Activated CD8-positive, alpha-beta memory T cell treated with anti-CD3 and anti-CD28 coated beads, Interleukin-2, amount 50 U/mL, for 1 hour (primary cell): ENCODE results near the gene SPON2.
"Not testable (repeated sequence)": the region's sequence is repeated elsewhere in the genome, so short reads cannot be mapped to it uniquely, and the experiment has no call there.

Source experiments
- DNase-seq: peaks from one replicate; pipeline ENCODE4 v3.0.0-alpha.2; 2020; ENCODE audit errors: extremely low read depth

The SPON2 gene

DNA sequence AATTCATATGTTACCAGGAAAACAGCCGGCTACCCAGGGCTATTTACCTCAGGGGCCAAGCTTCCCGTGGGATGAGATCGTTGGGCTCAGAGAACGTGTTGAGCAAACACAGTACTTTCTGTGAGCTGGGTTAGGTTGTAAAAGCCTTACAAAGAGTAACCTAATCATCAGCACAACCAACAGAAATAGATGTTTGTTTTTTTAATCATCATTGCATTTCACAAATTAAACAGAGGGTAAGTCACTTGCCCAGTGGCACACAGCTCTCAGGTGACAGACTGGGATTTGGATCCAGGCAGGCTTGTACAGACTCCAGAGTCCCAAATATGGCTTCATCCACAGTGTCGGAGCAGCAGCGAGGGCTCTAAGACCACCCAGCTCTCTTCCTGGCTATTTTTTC, 20.1 kb downstream of the SPON2 start:
- DNase-seq: no peak

DNA sequence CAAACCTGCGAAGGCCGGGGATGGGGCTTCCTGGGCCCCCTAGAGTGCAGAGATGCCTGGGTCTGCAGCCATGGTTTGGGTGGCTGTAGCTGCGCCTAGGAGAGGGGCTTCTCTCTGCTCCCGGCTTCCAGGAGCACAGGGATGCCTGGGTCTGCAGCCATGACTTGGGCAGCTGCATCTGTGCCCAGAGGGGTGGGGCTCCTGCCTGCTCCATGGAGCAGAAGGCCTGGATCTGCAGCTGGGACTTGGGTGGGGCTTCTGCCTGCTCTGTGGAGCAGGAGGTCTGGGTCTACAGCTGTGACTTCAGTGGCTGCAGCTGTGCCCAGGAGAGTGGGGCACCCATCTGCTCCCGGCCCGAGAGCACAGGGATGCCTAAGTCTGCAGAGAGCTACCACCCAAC, 20.8 kb downstream of the SPON2 start:
- no peak for DNase-seq

DNA sequence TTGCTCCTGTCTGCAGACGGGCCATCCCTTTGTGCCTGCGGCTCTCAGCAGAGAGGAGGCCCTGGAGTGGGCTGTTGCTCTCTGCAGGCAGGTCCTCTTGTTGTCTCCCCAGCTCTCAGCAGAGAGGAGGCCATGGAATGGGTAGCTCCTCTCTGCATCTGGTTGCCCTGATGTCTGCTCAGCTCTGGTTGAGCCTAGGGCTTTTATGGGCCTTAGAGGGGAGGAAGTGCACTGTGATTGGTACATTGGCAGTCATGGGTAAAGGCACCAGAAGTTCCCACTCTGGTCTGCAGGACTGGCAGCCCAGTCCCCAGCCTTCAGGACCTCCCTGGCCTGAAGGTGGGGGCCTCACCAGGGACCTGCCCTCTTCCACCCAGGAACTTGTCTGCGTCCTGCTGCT, 21.5 kb downstream of the SPON2 start:
- DNase-seq: no peak

DNA sequence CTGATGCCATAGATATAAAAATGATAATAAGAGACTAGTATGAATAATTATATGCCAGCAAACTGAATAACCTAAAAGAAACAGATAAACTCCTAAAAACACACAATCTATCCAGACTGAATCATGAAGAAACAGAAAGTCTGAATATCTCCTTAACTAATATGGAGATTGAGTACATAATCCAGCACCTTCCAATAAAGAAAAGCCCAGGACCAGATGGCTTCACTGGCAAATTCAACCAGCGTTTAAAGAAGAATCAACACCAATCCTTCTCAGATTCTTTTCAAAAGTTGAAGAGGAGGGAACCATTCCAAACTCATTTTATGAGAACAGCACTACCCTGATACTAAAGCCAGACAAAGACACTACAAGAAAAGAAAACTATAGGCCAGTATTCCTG, 32.5 kb downstream of the SPON2 start:
- DNase-seq: no peak

DNA sequence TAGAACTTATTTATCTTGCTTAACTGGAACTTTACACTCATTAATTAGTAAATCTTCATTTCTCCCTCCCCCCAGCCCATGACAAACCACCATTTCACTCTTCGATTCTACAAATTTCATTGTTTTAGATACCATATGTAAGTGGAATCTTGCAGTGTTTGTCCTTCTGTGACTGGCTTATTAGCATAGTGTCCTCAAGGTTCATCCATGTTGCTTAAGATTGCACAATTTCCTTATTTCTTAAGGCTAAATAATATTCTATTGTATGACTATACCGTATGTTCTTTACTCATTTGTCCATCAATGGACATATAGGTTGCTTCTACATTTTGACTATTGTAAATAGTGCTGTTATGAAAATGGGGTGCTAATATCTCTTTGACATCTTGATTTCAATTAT, 34.5 kb downstream of the SPON2 start:
- no peak for DNase-seq

DNA sequence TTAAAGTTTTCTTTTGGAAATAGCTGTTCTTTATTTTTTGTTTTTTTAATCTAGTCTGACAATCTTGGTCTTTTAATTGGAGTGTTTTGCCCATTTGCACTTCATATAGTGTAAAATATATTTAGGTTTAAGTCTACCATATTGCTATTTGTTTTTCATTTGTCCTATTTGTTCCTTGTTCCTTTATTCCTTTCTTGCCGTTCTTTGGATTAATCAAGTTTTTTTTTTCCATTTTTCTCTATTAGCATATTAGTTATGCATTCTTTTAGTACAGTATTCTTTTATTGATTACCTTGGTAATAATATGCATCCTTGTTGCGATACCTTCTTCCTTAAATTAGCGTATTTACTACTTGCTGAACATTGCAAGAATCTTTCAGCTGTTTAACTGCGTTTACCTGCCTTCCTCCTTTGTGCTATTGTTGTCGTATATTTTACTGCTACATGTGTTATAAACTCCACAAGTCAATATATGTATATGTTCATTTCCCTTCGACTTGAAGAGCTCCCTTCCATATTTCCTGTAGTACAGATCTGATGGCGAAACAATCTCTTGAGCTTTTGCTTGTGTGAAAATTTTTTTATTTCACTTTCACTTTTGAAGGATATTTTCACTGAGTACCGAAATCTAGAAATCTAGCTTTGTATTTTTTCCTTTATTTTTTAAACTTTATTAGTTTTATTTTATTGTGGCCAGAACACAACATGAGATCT, 35.2 kb downstream of the SPON2 start:
- no peak for DNase-seq

DNA sequence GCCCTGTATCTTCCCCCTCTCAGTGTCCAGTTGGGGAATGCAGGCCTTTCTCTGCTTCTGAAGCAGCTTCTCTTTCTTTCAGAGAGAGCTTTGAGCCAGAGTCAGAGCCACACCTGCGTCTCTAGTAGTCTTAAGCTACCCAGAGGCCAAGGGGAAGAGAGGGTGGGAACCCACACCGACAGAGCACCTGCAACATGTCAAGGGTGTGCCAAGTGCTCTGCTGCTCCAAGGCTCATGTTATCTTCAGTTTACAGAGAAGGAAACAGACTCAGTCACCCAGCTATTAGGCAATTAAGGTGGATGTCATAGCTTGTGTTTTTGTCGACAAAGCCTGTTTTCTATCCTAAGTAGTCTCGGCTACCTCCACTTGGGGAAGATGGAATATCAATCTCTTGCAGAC, 36.3 kb downstream of the SPON2 start:
- DNase-seq: no peak

DNA sequence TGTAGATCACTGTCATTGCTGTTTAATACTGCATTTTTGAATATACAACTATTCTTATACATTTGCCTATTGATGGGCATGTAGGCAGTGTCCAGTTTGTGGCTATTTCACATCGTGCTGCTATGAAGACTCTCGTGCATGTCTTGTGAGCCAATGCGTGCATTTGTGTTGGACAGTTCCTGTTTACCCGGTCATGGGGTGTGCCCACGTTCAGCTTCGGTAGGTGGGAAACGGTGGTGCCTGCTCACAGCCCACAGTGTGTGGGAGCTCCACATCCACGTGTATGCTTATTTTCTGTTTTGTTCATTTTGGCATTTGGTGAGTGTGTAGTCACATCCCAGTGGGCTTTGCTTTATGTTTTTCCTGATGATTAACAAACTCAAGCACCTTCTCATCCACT, 39.4 kb downstream of the SPON2 start:
- no peak for DNase-seq

DNA sequence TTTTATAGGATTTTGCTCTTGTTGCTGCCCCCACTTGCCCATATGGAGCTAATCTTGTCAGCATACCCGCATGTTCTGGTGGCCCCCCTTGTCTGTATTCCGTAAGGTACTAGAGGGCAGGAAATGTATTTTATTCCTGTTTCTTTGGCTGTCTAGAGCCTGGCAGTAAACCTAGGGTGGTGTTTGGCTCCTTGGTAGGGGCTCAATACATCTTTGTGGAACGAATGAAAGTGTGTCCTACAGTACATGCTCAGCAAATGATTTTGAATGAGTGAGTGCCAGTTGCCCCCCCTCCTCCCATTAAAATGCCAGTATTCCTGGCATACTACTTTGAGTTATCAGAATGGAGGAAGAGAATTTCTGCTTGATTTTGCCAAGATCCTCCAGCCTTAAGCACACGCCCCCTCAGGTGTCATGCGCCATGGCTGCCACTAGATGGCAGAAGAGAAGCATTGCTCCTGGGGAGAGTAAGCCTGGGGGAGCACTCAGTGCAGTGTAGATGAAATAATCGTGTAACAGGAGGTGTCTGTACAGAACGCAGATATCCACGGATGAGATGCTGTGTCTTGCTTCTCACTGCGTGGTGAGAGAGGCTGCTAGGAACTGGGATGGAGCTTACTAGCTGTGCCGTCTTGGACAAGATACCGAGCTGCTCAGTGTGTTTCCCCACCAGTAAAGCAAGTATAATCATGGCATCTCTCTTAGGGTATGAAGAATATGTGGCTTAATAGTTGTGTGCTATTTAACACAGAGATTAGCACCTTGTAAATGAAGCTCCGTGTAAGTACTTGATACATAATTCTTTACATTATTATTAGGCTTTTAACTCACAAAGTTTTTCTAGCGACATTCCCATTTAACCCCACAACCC, 41.8 kb downstream of the SPON2 start:
- peak; percentile 23 for DNase-seq

DNA sequence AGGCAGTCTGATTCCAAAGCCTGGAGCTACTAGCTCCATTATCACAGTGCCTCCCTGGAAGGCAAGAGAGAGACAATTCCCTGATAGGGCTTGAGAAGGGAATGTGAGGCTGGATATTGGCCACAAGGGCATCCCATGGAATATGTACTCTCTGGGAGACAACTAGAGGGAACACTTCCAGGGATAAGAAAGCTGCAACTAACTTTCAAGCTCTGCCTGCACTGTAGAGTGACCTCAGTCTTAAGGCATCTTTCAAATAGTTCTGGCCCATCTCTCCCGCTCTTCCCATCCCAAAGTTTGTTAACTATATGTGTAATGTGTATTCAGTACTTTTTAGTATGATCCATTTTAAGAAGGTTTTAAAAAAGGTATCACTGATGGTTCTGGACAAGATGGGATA, 45.9 kb downstream of the SPON2 start:
- no peak for DNase-seq

DNA sequence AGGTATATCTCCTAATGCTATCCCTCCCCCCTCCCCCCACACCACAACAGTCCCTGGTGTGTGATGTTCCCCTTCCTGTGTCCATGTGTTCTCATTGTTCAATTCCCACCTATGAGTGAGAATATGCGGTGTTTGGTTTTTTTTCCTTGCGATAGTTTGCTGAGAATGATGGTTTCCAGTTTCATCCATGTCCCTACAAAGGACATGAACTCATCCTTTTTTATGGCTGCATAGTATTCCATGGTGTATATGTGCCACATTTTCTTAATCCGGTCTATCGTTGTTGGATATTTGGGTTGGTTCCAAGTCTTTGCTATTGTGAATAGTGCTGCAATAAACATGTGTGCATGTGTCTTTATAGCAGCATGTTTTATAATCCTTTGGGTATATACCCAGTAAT, 46.9 kb downstream of the SPON2 start:
- not testable (repeated sequence) for DNase-seq

DNA sequence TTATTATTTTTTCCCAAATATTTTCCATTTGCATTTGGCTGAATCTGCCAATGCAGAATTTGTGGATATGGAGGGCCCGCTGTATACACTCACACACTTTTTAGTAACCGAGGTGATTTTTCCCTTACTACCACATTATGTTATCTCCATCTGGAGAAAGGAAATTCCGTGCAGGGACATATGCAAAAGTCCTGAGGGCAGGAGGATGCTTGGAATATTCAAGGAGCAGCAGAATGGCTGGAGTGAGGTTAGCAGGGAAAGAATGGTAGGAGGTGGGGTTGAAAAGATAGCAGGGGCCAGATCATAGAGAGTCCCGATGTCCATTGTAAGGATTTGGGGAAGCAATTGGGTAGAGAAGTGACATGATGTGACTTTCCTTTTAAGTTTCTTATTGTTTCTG, 47.6 kb downstream of the SPON2 start:
- no peak for DNase-seq

DNA sequence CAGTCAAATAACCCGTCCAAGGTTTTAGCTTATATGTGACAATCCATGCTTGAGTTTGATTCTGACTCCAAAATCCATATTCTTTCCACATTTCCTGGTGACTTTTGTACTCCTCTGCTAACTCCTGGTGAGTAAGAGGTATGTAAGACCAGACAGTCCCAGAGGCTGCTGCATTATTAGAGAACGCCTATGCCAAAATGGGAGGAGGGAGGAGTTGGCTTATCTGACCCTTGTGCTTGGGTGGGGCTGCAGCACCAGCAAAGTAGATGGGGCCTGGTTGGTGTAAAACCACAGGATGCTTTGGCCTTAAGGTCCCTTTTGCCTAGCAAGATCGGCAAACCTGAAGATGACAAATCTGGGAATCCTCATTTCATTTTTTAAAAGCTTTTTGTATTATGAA, 49.9 kb downstream of the SPON2 start:
- DNase-seq: no peak
